Left ventricle myocardium inferior (tissue), 1 donor: ENCODE measurements around the gene ABHD17B. TPM values are rescaled to one million over a fixed set of nuclear protein-coding genes. Genes with fewer than 3 reads are reported as not detected.

ENCODE experiments used
- DNase-seq: peaks from one replicate; pipeline ENCODE4 v3.0.0-alpha.2; 2020
- H3K27ac ChIP-seq: fragments of 200-600 bp; replicated peaks from 2 replicates; pipeline ENCODE4 v1.8.0; 2021
- H3K27me3 ChIP-seq: fragments of 200-600 bp; 2 replicates; pipeline ENCODE4 v1.8.0; 2021; ENCODE audit warnings: low read depth
- H3K36me3 ChIP-seq: fragments of 200-600 bp; 2 replicates; pipeline ENCODE4 v1.8.0; 2021
- H3K4me1 ChIP-seq: fragments of 200-600 bp; 2 replicates; pipeline ENCODE4 v1.8.0; 2021
- H3K4me3 ChIP-seq: fragments of 200-600 bp; 2 replicates; pipeline ENCODE4 v1.8.0; 2021; ENCODE audit warnings: mild to moderate bottlenecking, moderate library complexity
- H3K9me3 ChIP-seq: fragments of 200-600 bp; replicated peaks from 2 replicates; pipeline ENCODE4 v1.8.0; 2021
- CTCF ChIP-seq: fragments of 200-600 bp; IDR thresholded peaks from 2 replicates; pipeline ENCODE4 v1.8.0; 2021; ENCODE audit warnings: antibody characterized with exemption, mild to moderate bottlenecking, borderline replicate concordance
- intact Hi-C: fragments of 100-400 bp; cut with micrococcal nuclease; formaldehyde crosslinking; loops from one replicate; pipeline ENCODE4 v1.11.0; 2022
- total RNA-seq: library from RNA; stranded (reverse); fragmentation: NEBNext Ultra II Directional; extraction: Animal tissue kit (Norgen Biotek cat#: 25700); gene quantifications from one replicate; pipeline ENCODE4 v1.2.1, GENCODE V29; 2021
- donor health status: DM: no; HTN: yes; CAD: no; lungs with severe emphysema.

The ABHD17B gene
- total RNA-seq, 1 donor from 2014 or later = 10.2 TPM

GRCh38 chr9:71941060-71941568 is 30.1 kb upstream of the ABHD17B start:
- TF ChIP-seq CTCF = no peak
- H3K27me3 ChIP-seq = no peaks in the 10 kb centered on the region
- no peaks in the 10 kb centered on the region for H3K9me3 ChIP-seq
- intact Hi-C loops = no loop called here
- no peak for DNase-seq
- peaks cover 37% of the 10 kb centered on the region for H3K4me1 ChIP-seq
- no peak overlapping the region for H3K4me3 ChIP-seq
- no peaks in the 10 kb centered on the region for H3K36me3 ChIP-seq
- no peak overlapping the region for H3K27ac ChIP-seq

DNA sequence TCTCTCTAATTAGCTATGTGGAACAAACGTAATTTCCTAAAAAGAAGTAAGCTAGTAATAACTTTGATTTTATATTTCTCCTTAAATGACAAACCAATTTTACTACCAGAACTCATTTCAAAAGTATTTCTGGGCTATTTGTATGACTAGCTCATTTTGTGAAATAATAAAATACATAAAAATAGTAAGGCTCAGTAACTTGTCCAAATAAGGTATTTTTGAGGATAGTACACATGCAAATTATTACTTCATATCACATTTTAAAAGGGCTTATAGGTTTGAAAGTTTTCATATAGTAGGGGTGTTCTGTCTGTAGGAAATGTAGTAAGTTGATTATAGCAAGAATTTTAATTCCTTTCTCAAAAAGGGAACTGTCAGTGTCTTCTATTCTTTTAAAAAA is 26.9 kb upstream of the ABHD17B start:
- no peaks in the 10 kb centered on the region for H3K9me3 ChIP-seq
- TF ChIP-seq CTCF = no peak

DNA sequence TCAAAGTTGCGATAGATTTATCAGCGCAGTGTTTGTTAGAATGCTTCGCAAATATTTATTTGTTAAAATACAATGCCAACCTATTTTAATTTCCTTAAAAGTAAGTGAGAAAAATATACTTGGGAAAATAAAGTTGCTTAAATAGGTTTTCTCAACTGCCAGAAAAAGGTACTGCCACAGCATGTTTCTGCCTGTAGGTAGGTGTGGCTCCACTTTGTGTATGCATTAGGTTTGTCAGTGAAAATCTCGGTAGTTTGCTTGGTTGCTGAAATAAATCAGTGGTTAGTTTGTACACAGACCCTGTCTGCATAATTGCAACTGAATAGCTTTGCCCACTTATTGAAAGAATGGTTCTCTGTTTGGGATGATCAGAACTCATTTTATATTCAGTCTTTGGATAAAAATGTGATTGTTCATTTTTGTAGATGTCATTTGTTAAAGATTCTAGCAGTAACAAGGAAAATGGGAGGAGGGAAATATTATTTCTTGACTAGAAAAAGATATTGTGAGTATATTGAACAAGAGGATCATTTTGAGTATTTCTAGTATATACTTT is 26.2 kb upstream of the ABHD17B start:
- intact Hi-C loops = no loop called here
- Histone ChIP-seq H3K36me3 (no peaks in the 10 kb centered on the region), H3K9me3 (no peaks in the 10 kb centered on the region), H3K27me3 (no peaks in the 10 kb centered on the region), H3K4me3 (no peak overlapping the region), H3K27ac (no peak overlapping the region), H3K4me1 (peaks cover 21% of the 10 kb centered on the region)
- no peak for TF ChIP-seq CTCF
- DNase-seq = no peak

More for the DNA sequence above, 26.9 kb upstream of the ABHD17B start:
- intact Hi-C loops = no loop called here
- no peaks in the 10 kb centered on the region for H3K27me3 ChIP-seq
- H3K4me1 ChIP-seq = peaks cover 28% of the 10 kb centered on the region
- H3K27ac ChIP-seq = no peak overlapping the region
- no peaks in the 10 kb centered on the region for H3K36me3 ChIP-seq
- no peak overlapping the region for H3K4me3 ChIP-seq
- DNase-seq = no peak

GRCh38 chr9:71936066-71936465 is 25.1 kb upstream of the ABHD17B start:
- Histone ChIP-seq H3K27me3 (no peaks in the 10 kb centered on the region), H3K4me3 (no peak overlapping the region), H3K36me3 (no peaks in the 10 kb centered on the region), H3K9me3 (no peaks in the 10 kb centered on the region), H3K27ac (no peak overlapping the region), H3K4me1 (peaks cover 10% of the 10 kb centered on the region)
- no peak for DNase-seq
- TF ChIP-seq CTCF = no peak
- intact Hi-C loops = no loop called here

DNA sequence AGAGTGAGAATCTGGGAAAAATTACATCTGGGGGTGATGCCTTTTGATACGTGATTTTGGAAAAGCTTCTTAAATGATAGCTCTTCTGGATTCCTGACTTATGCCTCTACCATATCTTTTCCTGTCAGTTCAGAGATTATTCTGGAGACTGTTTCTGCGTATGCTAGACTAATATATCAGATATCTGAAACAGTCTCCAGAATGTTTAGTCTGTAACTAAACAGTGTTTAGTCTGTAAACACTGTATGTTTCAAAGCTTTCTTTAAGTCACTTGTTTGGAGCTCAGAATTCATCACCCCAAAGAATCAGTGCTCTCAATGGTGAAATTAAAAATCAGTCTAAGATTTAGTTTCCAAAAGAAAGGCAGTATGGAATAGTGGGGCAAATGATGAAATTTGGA is 20.2 kb upstream of the ABHD17B start:
- no peak for TF ChIP-seq CTCF
- Histone ChIP-seq H3K27ac (no peak overlapping the region), H3K27me3 (no peaks in the 10 kb centered on the region), H3K9me3 (no peaks in the 10 kb centered on the region), H3K4me1 (peaks cover 15% of the 10 kb centered on the region), H3K4me3 (no peak overlapping the region), H3K36me3 (no peaks in the 10 kb centered on the region)
- no peak for DNase-seq
- intact Hi-C loops = no loop called here
